GM19025 (cell line): ENCODE data around the gene KCNC2.

Experiments
- ATAC-seq: cut with Tn5 transposase; IDR thresholded peaks from one replicate; pipeline ENCODE4 v1.9.1; 2021; ENCODE audit warnings: mild to moderate bottlenecking, low read depth, moderate library complexity; ENCODE audit not compliant: unreplicated experiment

The KCNC2 gene

DNA sequence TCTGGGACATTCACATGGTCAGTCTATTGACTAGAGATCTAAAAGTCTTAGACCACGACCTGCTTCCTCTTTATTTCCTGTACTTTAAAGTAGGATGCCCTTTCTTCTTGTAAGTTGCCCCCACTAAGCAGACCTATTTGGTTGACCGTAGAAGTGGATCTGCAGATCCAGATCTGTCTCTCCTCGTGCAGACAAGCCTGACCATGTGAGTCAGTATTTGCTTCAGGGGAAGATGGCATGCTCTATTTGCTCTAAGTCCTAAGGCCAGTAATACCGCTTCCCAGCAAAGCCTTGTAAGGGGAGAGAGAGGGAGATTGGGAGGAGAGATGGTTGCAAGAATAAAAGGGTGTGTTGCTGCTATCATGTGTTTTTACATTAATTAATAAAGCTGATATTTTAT is 46.8 kb downstream of the KCNC2 start:
- ATAC-seq = no peak

DNA sequence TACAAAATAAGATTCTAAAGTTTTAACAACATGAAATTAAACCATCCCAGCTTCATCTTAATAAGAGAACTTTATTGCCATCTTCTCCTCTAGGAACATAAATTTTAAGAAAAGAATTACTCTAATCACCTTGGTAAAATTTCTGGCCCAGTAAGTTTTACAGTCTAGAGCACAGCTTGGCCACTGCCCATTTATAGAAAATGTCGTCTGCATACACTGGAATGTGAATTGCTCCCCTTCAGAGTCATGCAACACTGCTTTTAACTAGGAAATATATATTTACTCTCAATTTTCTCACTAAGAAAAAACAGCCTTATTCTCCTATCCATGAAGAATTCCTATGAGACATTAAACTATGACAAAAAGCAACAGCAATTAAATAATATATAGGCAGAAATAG is 48.2 kb downstream of the KCNC2 start:
- ATAC-seq = no peak

DNA sequence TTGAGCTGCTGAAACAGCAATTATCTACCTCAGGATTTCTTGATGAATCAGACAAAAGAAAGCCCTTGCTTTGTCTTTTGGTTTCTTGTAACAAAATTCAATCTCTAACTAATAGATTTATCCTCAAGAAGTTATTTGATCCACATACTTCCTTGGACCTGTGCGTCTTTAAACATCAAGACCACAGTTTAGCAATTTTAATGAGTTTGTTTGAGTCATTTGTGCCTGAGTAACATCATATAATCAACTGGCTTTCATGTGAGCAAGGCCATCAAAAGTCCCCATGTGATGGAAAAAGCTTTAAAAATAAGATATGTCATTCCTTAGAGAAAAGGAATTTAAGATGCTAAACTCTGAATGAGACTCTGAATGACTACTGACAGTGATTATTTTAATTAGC is 52.3 kb downstream of the KCNC2 start:
- no peak for ATAC-seq

DNA sequence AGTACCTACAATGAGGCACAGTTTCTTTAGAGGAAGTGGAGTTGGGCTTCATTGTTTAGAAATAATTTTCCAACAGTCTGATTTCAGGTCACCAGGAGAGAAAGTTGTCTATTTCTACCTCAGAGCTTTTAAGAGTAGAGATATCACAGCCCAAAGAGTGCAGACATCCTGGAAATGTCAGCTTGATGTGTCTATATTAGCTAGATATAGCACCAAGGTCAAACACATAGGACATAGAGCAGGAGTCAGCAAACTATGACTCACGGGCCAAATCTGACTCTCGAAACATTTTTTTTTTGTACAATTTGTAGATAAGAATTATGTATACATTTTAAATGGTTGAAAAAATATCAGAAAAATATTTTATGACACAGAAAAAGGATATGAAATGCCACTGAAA is 53.7 kb downstream of the KCNC2 start:
- no peak for ATAC-seq

DNA sequence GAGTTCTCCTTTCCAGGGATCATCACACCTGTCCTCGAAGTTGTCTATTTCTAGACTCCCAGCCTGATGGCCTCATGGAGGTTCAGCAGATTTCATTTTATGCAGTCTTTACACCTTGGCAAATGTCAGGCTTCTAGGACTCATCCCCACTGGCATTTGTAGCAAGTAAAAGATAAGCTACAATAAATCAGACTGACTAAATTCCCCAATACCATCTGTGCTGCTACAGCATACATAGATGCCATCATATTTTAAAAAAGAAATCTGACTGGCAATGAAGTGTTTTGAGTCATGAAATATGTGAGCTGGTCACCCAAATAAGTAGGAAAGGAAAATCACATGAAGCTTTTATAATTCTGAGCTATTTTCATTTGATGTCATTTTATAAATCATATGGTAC is 55.3 kb downstream of the KCNC2 start:
- ATAC-seq = no peak

DNA sequence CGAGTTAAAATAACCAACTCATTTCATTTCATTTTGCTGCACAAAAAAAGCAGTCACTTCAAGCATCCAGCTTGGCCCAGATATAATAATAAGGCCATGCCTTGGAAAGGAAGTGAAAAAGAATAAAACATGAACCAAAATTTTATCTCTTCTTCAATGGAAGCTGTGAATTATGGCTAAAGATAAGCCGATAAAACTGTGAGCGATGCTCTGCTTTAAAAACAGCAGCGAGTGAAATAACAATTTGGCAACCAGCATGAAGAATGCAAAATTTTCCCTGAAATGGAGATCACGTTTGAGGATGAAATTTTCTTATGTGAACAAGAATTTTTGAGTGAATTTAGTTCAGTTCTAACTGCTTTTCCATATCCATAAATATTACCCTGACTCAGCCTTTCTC is 70.4 kb downstream of the KCNC2 start:
- ATAC-seq = no peak

GRCh38 chr12:75137896-75138295 is 71.7 kb downstream of the KCNC2 start:
- ATAC-seq = no peak

DNA sequence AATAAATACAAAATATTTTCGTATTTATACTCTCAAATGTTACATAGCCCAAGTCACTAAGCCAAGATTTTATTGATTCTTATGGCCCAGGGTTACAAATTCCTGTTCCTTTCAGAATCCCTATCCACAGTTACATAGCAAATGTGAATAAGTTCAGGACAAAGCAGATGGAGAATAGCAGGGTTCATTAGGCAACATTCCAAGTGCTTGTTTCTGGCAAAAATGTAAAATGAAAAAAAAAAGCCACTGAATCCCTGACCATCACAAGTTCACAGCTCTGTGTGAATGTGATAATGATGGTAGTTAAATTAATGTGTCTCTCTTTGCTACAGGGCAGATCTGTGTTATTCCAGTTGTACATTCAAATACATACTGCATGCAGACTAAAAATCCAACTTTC is 74.6 kb downstream of the KCNC2 start:
- no peak for ATAC-seq

GRCh38 chr12:75130811-75131210 is 78.8 kb downstream of the KCNC2 start:
- ATAC-seq = no peak

- no peak for ATAC-seq
These were observed 80.4 kb downstream of the KCNC2 start for GRCh38 chr12:75129275-75129674.

- no peak for ATAC-seq
These were observed 88.5 kb downstream of the KCNC2 start for GRCh38 chr12:75121036-75121705.

- ATAC-seq = no peak
These were observed 89.3 kb downstream of the KCNC2 start for GRCh38 chr12:75120311-75120711.

- no peak for ATAC-seq
These were observed 92.9 kb downstream of the KCNC2 start for GRCh38 chr12:75116646-75117198.

DNA sequence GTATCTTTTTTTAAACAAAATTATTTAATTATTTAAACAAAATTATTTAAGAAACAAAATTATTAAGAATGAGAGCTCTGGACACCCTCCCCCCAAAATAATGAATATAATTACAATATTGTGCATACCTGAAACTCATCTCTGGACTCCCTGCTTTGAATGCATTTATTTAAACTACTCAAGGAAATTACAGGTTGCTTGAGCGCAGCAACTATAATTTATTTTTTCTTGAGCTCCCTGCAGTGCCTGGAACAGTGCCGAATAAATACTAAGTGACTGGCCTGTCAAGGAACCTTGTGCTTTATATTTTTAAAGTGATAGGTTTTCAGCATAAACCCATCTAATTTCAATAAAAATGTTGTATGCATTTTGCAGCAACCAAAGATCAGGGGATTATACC is 93.9 kb downstream of the KCNC2 start:
- ATAC-seq = no peak

GRCh38 chr12:75103822-75104221 is 105.8 kb downstream of the KCNC2 start:
- no peak for ATAC-seq

DNA sequence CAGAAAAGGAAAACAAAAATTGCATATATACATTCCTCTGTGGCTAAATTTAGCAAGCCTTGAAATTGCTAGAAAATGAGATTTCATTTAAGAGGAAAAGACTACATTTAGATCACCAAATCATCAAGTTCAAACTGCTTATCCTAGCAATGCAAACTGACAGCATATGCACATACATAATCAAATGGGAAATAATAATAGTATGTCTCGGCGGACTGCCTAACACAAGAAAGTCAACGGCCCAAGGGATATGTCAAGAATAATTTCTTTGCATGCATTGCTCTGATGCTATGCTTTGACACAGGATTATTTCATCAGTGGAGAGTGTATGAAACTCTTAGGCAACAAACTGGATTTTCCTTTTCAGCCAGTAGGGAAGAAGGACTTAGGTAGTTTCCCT is 107.9 kb downstream of the KCNC2 start:
- ATAC-seq = no peak

GRCh38 chr12:75099210-75099609 is 110.4 kb downstream of the KCNC2 start:
- ATAC-seq = no peak

DNA sequence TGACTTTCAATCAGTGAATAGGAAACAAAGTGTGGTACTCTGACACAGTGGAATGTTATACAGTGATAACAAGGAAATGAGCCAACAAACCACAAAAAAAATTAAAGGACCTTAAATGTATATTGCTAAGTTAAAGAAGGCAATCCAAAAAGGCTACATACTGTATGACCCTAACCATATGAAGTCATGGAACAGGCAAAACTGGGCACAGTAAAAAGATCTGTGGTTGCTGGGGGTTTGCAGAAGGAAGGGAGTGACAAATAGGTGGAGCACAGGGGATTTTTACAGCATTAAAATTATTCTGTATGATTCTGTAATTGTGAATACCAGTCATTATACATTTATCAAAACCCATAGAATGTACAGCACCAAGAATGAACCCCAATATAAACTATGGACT is 112.6 kb downstream of the KCNC2 start:
- no peak for ATAC-seq

GRCh38 chr12:75087654-75088053 is 122.0 kb downstream of the KCNC2 start:
- ATAC-seq = no peak

DNA sequence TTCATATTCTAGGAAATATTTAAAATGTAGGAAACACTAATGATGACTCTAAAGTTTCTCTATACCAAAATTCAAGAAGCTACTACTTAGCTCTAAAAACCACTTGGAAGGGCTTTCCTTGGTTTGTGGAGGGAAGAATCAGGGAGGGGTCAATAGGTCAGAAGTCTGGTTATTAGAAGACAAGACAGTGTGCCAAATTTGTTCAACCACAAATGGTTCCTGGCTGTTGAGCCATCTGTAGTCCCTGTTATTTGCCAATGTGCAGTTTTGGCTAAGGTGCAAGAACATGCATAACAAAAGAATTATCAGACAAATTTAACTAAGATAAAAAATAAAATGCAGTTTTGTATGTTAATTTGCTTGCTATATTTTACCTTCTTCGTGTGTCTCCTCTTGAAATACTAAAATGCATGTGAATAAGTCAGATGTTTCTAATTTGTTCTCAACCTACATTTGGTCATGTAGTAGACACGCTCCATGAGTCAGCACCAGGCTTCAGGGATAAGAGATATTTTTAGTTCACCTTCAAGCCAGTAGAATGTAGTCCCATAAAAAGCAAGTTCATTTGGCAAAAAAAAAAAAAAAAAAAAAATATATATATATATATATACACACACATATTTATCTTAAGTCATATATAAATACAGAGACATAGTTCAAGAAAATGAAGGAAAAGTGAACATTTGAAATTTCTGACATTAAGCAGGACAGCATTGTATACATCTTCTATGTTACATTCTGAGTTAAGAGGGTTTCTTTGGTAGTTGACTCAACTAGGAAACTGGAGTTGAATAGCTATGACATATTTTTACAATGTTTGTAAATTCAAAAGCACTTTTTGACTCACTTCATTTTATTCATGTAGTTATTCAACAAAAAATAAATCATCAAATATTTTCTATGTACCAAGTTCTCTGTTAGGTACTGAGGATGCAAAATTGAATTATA is 123.3 kb downstream of the KCNC2 start:
- no peak for ATAC-seq

- ATAC-seq = no peak
These were observed 128.3 kb downstream of the KCNC2 start for GRCh38 chr12:75081305-75081704.

GRCh38 chr12:75080582-75080981 is 129.1 kb downstream of the KCNC2 start:
- ATAC-seq = no peak
